K562 (cell line): ENCODE results near the gene NEIL1. TPM values are rescaled to one million over a fixed set of nuclear protein-coding genes. Genes with fewer than 3 reads are reported as not detected.
A peak's percentile ranks its signal among the peaks of the same experiment; 100 is the strongest.

Experiments
- ATAC-seq: fragments of 200-7000 bp; cut with Tn5 transposase; 3 replicates; pipeline ENCODE4 v1.9.1; 2020; ENCODE audit warnings: moderate library complexity
- BruUV-seq: library from RNA; stranded (reverse); fragments of 400-500 nt; replicated peaks from 2 replicates; lab custom pipeline; 2021; lab: Mats Ljungman, UMichigan
- CTCF ChIA-PET: fragments of 300-600 bp; formaldehyde crosslinking; extraction: SDS; loops from one replicate; lab custom pipeline; 2021; ENCODE audit warnings: low intra/inter-chr PET ratio; lab: Yijun Ruan, JAX
- POLR2A ChIA-PET: fragments of 300-600, 350-650 bp; sonication (Branson Sonifier 250); formaldehyde crosslinking; extraction: SDS; loops from one replicate; lab custom pipeline; 2021; ENCODE audit warnings: antibody characterized with exemption, inconsistent platforms; lab: Yijun Ruan, JAX
- DNase-seq, 4 experiments: peaks; one replicate each; pipeline versions ENCODE4 v3.0.0 to v3.0.0-alpha.2; 2011 to 2018; ENCODE audit warnings: low spot score in 3 of 4, mixed read lengths in 3 of 4; ENCODE audit errors: extremely low read depth in 1 of 4
- FAIRE-seq: peaks from 2 replicates; lab custom pipeline; 2011; peaks lifted over from hg19 to GRCh38; lab: Jason Lieb, UNC
- H2AFZ ChIP-seq: 2 replicates; pipeline ENCODE4 v1.6.0; 2011; ENCODE audit warnings: low read depth, low read length, control low read depth, inconsistent platforms
- H3K27ac ChIP-seq: fragments of 200-600 bp; 3 replicates; pipeline ENCODE4 v1.8.0; 2011; ENCODE audit warnings: low read depth, mild to moderate bottlenecking, control low read depth, inconsistent platforms, low read length, moderate library complexity, mixed read lengths; ENCODE audit errors: extremely low read depth
- H3K27me3 ChIP-seq, 2 experiments: fragments of 300-600 bp in 1 of 2; 2 replicates in 1 of 2; 3 replicates in 1 of 2; pipeline versions ENCODE4 v1.6.0 to v1.8.0; 2011; ENCODE audit warnings: inconsistent platforms in 2 of 2, low read length in 2 of 2, mild to moderate bottlenecking in 1 of 2, mixed read lengths in 1 of 2, moderate library complexity in 1 of 2; ENCODE audit not compliant: control insufficient read depth in 2 of 2, insufficient read depth in 2 of 2
- H3K36me3 ChIP-seq: fragments of 300-600 bp; 3 replicates; pipeline ENCODE4 v1.8.0; 2011; ENCODE audit warnings: mild to moderate bottlenecking, low read length, inconsistent platforms; ENCODE audit not compliant: control insufficient read depth, insufficient read depth
- H3K4me1 ChIP-seq, 2 experiments: fragments of 200-600 bp in 1 of 2; replicated peaks in 1 of 2; 2 replicates in 1 of 2; 3 replicates in 1 of 2; pipeline versions ENCODE4 v1.5.1 to v1.8.0; 2011; ENCODE audit warnings: inconsistent platforms in 2 of 2, low read length in 2 of 2, mild to moderate bottlenecking in 1 of 2, mixed read lengths in 1 of 2, moderate library complexity in 1 of 2; ENCODE audit not compliant: control insufficient read depth in 2 of 2, insufficient read depth in 2 of 2
- H3K4me2 ChIP-seq: 2 replicates; pipeline ENCODE4 v1.6.1; 2011; ENCODE audit warnings: low read length, control low read depth, inconsistent platforms, mixed read lengths; ENCODE audit not compliant: insufficient read depth
- H3K4me3 ChIP-seq: fragments of 200-600 bp; sonication (generic), shearing (Covaris generic); 2 replicates; pipeline ENCODE4 v1.5.1; 2016; ENCODE audit warnings: control low read depth, inconsistent platforms
- H3K79me2 ChIP-seq: fragments of 200-600 bp; 3 replicates; pipeline ENCODE4 v1.8.0; 2011; ENCODE audit warnings: low read length, inconsistent platforms; ENCODE audit not compliant: control insufficient read depth, insufficient read depth
- H3K9ac ChIP-seq, 2 experiments: 2 replicates each; pipeline versions ENCODE4 v1.6.0 to v1.6.1; 2011; ENCODE audit warnings: low read depth in 2 of 2, low read length in 2 of 2, control low read depth in 1 of 2, inconsistent platforms in 1 of 2, mild to moderate bottlenecking in 1 of 2, mixed read lengths in 1 of 2; ENCODE audit not compliant: insufficient read depth in 1 of 2
- H3K9me1 ChIP-seq: one replicate; pipeline ENCODE4 v1.6.0; 2011; ENCODE audit warnings: inconsistent platforms, mild to moderate bottlenecking, low read length, moderate library complexity; ENCODE audit not compliant: control insufficient read depth, insufficient read depth
- H3K9me3 ChIP-seq: replicated peaks from 2 replicates; pipeline ENCODE4 v1.5.1; 2011; ENCODE audit warnings: low read depth, low read length, inconsistent platforms; ENCODE audit not compliant: control insufficient read depth, insufficient read depth
- H4K20me1 ChIP-seq: replicated peaks from 2 replicates; pipeline ENCODE4 v1.6.1; 2011; ENCODE audit warnings: low read length, inconsistent platforms, mixed read lengths; ENCODE audit not compliant: control insufficient read depth, insufficient read depth
- NCOA6 ChIP-seq: fragments of 450-650 bp; IDR thresholded peaks from 2 replicates; pipeline ENCODE4 v1.6.1; 2017; ENCODE audit warnings: mild to moderate bottlenecking
- PML ChIP-seq: IDR thresholded peaks from 2 replicates; pipeline ENCODE4 v1.6.1; 2012; ENCODE audit warnings: low read length, inconsistent platforms
- YBX1 ChIP-seq: fragments of 450-650 bp; IDR thresholded peaks from 2 replicates; pipeline ENCODE4 v1.7.1; 2016; ENCODE audit warnings: mild to moderate bottlenecking
- WGBS: fragments of 100-300 bp; shearing (Covaris generic); methylation state at CpG from one replicate; pipeline ENCODE4 v1.1.6; 2016; ENCODE audit warnings: low coverage, mixed read lengths; ENCODE audit not compliant: insufficient coverage; ENCODE audit errors: missing lambda C conversion rate; 5-methylcytosine and 5-hydroxymethylcytosine counted together
- in situ Hi-C: fragments of 300-500 bp; cut with MboI; formaldehyde crosslinking; loops from 4 replicates; pipeline ENCODE4 v1.15.0; 2018; ENCODE audit warnings: inconsistent platforms, mixed read lengths
- intact Hi-C: fragments of 100-400 bp; cut with micrococcal nuclease; formaldehyde crosslinking; loops from 2 replicates; pipeline ENCODE4 v1.14.2; 2022
- polyA plus RNA-seq, 8 experiments: library from polyadenylated mRNA; depleted of rRNA in 4 of 8; stranded (reverse) in 5 of 8; unstranded in 3 of 8; fragments of >200 nt; fragmentation: Nextera tagmentation in 2 of 8; fragmentation: Illumina TruSeq in 1 of 8; extraction: Ambion mirVana in 2 of 8; extraction: Trizol in 1 of 8; gene quantifications; 2 replicates each; pipeline versions ENCODE4 v1.2.1 to v1.2.3, GENCODE V29; 2011 to 2014; ENCODE audit warnings: inconsistent platforms in 1 of 8, missing spikeins in 1 of 8
- total RNA-seq, 7 experiments: library from RNA; depleted of rRNA in 6 of 7; stranded (reverse); fragments of >200 nt in 6 of 7; fragmentation: Illumina TruSeq in 2 of 7; extraction: Trizol in 2 of 7; gene quantifications; 2 replicates each; pipeline versions ENCODE4 v1.2.1 to v1.2.3, GENCODE V29; 2011 to 2021; ENCODE audit warnings: low replicate concordance in 1 of 7
- TF ChIP-seq, protein P1 (sequence below): fragments of 450-650 bp; IDR thresholded peaks from 2 replicates; pipeline ENCODE4 v1.7.0; 2016; ENCODE audit warnings: borderline replicate concordance
- TF ChIP-seq, protein P2 (sequence below): IDR thresholded peaks from 3 replicates; pipeline ENCODE4 v1.6.1; 2011; ENCODE audit warnings: borderline replicate concordance, mild to moderate bottlenecking, moderate library complexity; ENCODE audit not compliant: insufficient read length; ENCODE audit errors: extremely low read depth

Gene NEIL1
- total and polyA plus RNA-seq, 9 of the 15 experiments (the other 6 are each of a cell fraction or from before 2014, with no cell fraction given): 0.14 to 4.3 (median 2.4) TPM

DNA sequence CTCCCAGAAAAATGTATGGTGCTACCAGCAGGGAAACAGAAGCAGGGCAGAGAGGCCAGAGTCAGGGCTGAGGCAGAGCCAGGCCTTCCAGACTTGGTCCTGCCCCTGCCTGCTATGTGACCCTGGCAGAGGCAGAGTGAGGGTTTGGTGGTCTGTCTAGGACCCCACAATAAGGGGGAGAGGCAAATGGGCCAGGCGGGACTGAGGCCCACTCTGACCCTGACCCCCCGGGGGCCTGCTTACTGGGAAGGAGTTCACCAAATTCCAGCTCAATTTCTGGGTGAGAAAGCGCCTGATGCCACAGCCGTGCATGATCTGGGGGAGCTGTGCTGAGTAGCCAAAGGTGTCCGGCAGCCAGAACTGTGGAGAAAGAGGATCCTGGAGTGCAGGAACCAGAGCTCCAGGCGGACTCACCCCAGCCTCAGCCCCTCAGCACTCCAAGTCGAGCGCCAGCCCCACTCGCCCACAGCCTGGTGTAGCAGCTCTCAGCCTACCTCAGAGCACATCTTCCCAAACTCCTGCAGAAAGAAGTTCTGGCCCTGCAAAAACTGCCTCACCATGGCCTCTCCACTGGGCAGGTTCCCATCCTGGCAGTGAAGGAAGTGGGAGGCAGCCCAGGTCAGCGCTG, 14.6 kb downstream of the NEIL1 start:
- TF ChIP-seq NCOA6 (no peak), PML (no peak), YBX1 (no peak)
- TF ChIP-seq, protein P1, sequence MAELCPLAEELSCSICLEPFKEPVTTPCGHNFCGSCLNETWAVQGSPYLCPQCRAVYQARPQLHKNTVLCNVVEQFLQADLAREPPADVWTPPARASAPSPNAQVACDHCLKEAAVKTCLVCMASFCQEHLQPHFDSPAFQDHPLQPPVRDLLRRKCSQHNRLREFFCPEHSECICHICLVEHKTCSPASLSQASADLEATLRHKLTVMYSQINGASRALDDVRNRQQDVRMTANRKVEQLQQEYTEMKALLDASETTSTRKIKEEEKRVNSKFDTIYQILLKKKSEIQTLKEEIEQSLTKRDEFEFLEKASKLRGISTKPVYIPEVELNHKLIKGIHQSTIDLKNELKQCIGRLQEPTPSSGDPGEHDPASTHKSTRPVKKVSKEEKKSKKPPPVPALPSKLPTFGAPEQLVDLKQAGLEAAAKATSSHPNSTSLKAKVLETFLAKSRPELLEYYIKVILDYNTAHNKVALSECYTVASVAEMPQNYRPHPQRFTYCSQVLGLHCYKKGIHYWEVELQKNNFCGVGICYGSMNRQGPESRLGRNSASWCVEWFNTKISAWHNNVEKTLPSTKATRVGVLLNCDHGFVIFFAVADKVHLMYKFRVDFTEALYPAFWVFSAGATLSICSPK: no peak
- TF ChIP-seq, protein P2, sequence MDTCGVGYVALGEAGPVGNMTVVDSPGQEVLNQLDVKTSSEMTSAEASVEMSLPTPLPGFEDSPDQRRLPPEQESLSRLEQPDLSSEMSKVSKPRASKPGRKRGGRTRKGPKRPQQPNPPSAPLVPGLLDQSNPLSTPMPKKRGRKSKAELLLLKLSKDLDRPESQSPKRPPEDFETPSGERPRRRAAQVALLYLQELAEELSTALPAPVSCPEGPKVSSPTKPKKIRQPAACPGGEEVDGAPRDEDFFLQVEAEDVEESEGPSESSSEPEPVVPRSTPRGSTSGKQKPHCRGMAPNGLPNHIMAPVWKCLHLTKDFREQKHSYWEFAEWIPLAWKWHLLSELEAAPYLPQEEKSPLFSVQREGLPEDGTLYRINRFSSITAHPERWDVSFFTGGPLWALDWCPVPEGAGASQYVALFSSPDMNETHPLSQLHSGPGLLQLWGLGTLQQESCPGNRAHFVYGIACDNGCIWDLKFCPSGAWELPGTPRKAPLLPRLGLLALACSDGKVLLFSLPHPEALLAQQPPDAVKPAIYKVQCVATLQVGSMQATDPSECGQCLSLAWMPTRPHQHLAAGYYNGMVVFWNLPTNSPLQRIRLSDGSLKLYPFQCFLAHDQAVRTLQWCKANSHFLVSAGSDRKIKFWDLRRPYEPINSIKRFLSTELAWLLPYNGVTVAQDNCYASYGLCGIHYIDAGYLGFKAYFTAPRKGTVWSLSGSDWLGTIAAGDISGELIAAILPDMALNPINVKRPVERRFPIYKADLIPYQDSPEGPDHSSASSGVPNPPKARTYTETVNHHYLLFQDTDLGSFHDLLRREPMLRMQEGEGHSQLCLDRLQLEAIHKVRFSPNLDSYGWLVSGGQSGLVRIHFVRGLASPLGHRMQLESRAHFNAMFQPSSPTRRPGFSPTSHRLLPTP: no peak
- Histone ChIP-seq H3K4me3 (no peak overlapping the region), H3K79me2 (no peaks in the 10 kb centered on the region), H3K9me1 (peaks cover 3% of the 10 kb centered on the region), H3K27ac (no peak overlapping the region), H3K9ac (peak overlapping the region in 1 of 2 experiments; percentile 81; a peak in 1 of 4 replicates), H2AFZ (no peak overlapping the region), H3K4me2 (no peak overlapping the region), H3K4me1 (peaks cover 0 to 11% of the 10 kb centered on the region in 2 experiments; a peak in 2 of 5 replicates), H4K20me1 (no peaks in the 10 kb centered on the region), H3K36me3 (peaks cover 87% of the 10 kb centered on the region; the same call in 2 of the 3 replicates), H3K27me3 (no peaks in the 10 kb centered on the region; a peak in 1 of 5 replicates), H3K9me3 (no peaks in the 10 kb centered on the region)
- in situ Hi-C loops (no loop called here), intact Hi-C loops (no loop called here)
- WGBS: 92% methylated on average over 10 of the region's 10 CpGs
- DNase-seq (no peak), FAIRE-seq (no peak), ATAC-seq (no peak)
- BruUV-seq: no TSS peak
- CTCF ChIA-PET: no interaction called here
- POLR2A ChIA-PET: no interaction called here
